K562 (cell line): Measurements from ENCODE around the gene ZNF236. TPM values are rescaled to one million over a fixed set of nuclear protein-coding genes. Genes with fewer than 3 reads are reported as not detected.

Source experiments
- ATAC-seq: fragments of 200-7000 bp; cut with Tn5 transposase; 3 replicates; pipeline ENCODE4 v1.9.1; 2020; ENCODE audit warnings: moderate library complexity
- BruUV-seq: library from RNA; stranded (reverse); fragments of 400-500 nt; replicated peaks from 2 replicates; lab custom pipeline; 2021; lab: Mats Ljungman, UMichigan
- CTCF ChIA-PET: fragments of 300-600 bp; formaldehyde crosslinking; extraction: SDS; loops from one replicate; lab custom pipeline; 2021; ENCODE audit warnings: low intra/inter-chr PET ratio; lab: Yijun Ruan, JAX
- POLR2A ChIA-PET: fragments of 300-600, 350-650 bp; sonication (Branson Sonifier 250); formaldehyde crosslinking; extraction: SDS; loops from one replicate; lab custom pipeline; 2021; ENCODE audit warnings: antibody characterized with exemption, inconsistent platforms; lab: Yijun Ruan, JAX
- DNase-seq, 4 experiments: peaks; one replicate each; pipeline versions ENCODE4 v3.0.0 to v3.0.0-alpha.2; 2011 to 2018; ENCODE audit warnings: low spot score in 3 of 4, mixed read lengths in 3 of 4; ENCODE audit errors: extremely low read depth in 1 of 4
- FAIRE-seq: peaks from 2 replicates; lab custom pipeline; 2011; peaks lifted over from hg19 to GRCh38; lab: Jason Lieb, UNC
- H2AFZ ChIP-seq: 2 replicates; pipeline ENCODE4 v1.6.0; 2011; ENCODE audit warnings: low read depth, low read length, control low read depth, inconsistent platforms
- H3K27ac ChIP-seq: fragments of 200-600 bp; 3 replicates; pipeline ENCODE4 v1.8.0; 2011; ENCODE audit warnings: low read depth, mild to moderate bottlenecking, control low read depth, inconsistent platforms, low read length, moderate library complexity, mixed read lengths; ENCODE audit errors: extremely low read depth
- H3K27me3 ChIP-seq, 2 experiments: fragments of 300-600 bp in 1 of 2; 2 replicates in 1 of 2; 3 replicates in 1 of 2; pipeline versions ENCODE4 v1.6.0 to v1.8.0; 2011; ENCODE audit warnings: inconsistent platforms in 2 of 2, low read length in 2 of 2, mild to moderate bottlenecking in 1 of 2, mixed read lengths in 1 of 2, moderate library complexity in 1 of 2; ENCODE audit not compliant: control insufficient read depth in 2 of 2, insufficient read depth in 2 of 2
- H3K36me3 ChIP-seq: fragments of 300-600 bp; 3 replicates; pipeline ENCODE4 v1.8.0; 2011; ENCODE audit warnings: mild to moderate bottlenecking, low read length, inconsistent platforms; ENCODE audit not compliant: control insufficient read depth, insufficient read depth
- H3K4me1 ChIP-seq, 2 experiments: fragments of 200-600 bp in 1 of 2; replicated peaks in 1 of 2; 2 replicates in 1 of 2; 3 replicates in 1 of 2; pipeline versions ENCODE4 v1.5.1 to v1.8.0; 2011; ENCODE audit warnings: inconsistent platforms in 2 of 2, low read length in 2 of 2, mild to moderate bottlenecking in 1 of 2, mixed read lengths in 1 of 2, moderate library complexity in 1 of 2; ENCODE audit not compliant: control insufficient read depth in 2 of 2, insufficient read depth in 2 of 2
- H3K4me2 ChIP-seq: 2 replicates; pipeline ENCODE4 v1.6.1; 2011; ENCODE audit warnings: low read length, control low read depth, inconsistent platforms, mixed read lengths; ENCODE audit not compliant: insufficient read depth
- H3K4me3 ChIP-seq: fragments of 200-600 bp; sonication (generic), shearing (Covaris generic); 2 replicates; pipeline ENCODE4 v1.5.1; 2016; ENCODE audit warnings: control low read depth, inconsistent platforms
- H3K79me2 ChIP-seq: fragments of 200-600 bp; 3 replicates; pipeline ENCODE4 v1.8.0; 2011; ENCODE audit warnings: low read length, inconsistent platforms; ENCODE audit not compliant: control insufficient read depth, insufficient read depth
- H3K9ac ChIP-seq, 2 experiments: 2 replicates each; pipeline versions ENCODE4 v1.6.0 to v1.6.1; 2011; ENCODE audit warnings: low read depth in 2 of 2, low read length in 2 of 2, control low read depth in 1 of 2, inconsistent platforms in 1 of 2, mild to moderate bottlenecking in 1 of 2, mixed read lengths in 1 of 2; ENCODE audit not compliant: insufficient read depth in 1 of 2
- H3K9me1 ChIP-seq: one replicate; pipeline ENCODE4 v1.6.0; 2011; ENCODE audit warnings: inconsistent platforms, mild to moderate bottlenecking, low read length, moderate library complexity; ENCODE audit not compliant: control insufficient read depth, insufficient read depth
- H3K9me3 ChIP-seq: replicated peaks from 2 replicates; pipeline ENCODE4 v1.5.1; 2011; ENCODE audit warnings: low read depth, low read length, inconsistent platforms; ENCODE audit not compliant: control insufficient read depth, insufficient read depth
- H4K20me1 ChIP-seq: replicated peaks from 2 replicates; pipeline ENCODE4 v1.6.1; 2011; ENCODE audit warnings: low read length, inconsistent platforms, mixed read lengths; ENCODE audit not compliant: control insufficient read depth, insufficient read depth
- ARNT ChIP-seq, 2 experiments: fragments of 450-650 bp; IDR thresholded peaks; 2 replicates each; pipeline ENCODE4 v1.6.1; 2016; ENCODE audit warnings: mild to moderate bottlenecking in 1 of 2
- CCAR2 ChIP-seq: fragments of 200-400 bp; formaldehyde crosslinking; IDR thresholded peaks from 2 replicates; pipeline ENCODE4 v1.6.1; 2017; ENCODE audit warnings: mild to moderate bottlenecking, low read depth, low read length
- ELF4 ChIP-seq: fragments of 450-650 bp; formaldehyde crosslinking; IDR thresholded peaks from 2 replicates; pipeline ENCODE4 v1.4.0; 2022; ENCODE audit warnings: missing genetic modification characterization
- FOXK2 ChIP-seq, 2 experiments: fragments of 450-650 bp; IDR thresholded peaks in 1 of 2; conservative IDR thresholded peaks in 1 of 2; 2 replicates each; pipeline ENCODE4 v1.6.1; 2016; ENCODE audit warnings: low read depth in 2 of 2, mild to moderate bottlenecking in 1 of 2
- HDAC1 ChIP-seq, 2 experiments: fragments of 450-650 bp; IDR thresholded peaks; 2 replicates each; pipeline ENCODE4 v1.6.1; 2016 to 2017; ENCODE audit warnings: inconsistent platforms in 1 of 2, mild to moderate bottlenecking in 1 of 2, moderate library complexity in 1 of 2
- HNRNPK ChIP-seq: fragments of 200-400 bp; formaldehyde crosslinking; IDR thresholded peaks from one replicate; pipeline ENCODE4 v1.6.1; 2018; ENCODE audit warnings: mild to moderate bottlenecking, low read depth, low read length; ENCODE audit not compliant: poor library complexity, severe bottlenecking
- HOXB6 ChIP-seq: fragments of 250-450 bp; sonication (Bioruptor Pico); IDR thresholded peaks from 2 replicates; pipeline ENCODE4 v1.5.1; 2022; ENCODE audit warnings: mild to moderate bottlenecking, borderline replicate concordance
- POLR2G ChIP-seq: fragments of 200-400 bp; formaldehyde crosslinking; IDR thresholded peaks from 2 replicates; pipeline ENCODE4 v1.6.1; 2017; ENCODE audit warnings: low read depth, mild to moderate bottlenecking, antibody characterized with exemption, low read length, moderate library complexity
- SPI1 ChIP-seq: IDR thresholded peaks from 2 replicates; pipeline ENCODE4 v1.6.1; 2011; ENCODE audit warnings: low read depth, low read length, control low read depth, borderline replicate concordance
- SUPT5H ChIP-seq: fragments of 450-650 bp; IDR thresholded peaks from 2 replicates; pipeline ENCODE4 v1.6.1; 2016
- TAL1 ChIP-seq: fragments of 450-650 bp; IDR thresholded peaks from 2 replicates; pipeline ENCODE4 v1.6.1; 2016; ENCODE audit warnings: mild to moderate bottlenecking
- ZKSCAN1 ChIP-seq: fragments of 150-350 bp; IDR thresholded peaks from 2 replicates; pipeline ENCODE4 v1.6.1; 2016; ENCODE audit warnings: low read depth, low read length
- ZNF311 ChIP-seq: fragments of 250-450 bp; sonication (Bioruptor Pico); IDR thresholded peaks from 2 replicates; pipeline ENCODE4 v1.4.0; 2020; ENCODE audit warnings: mild to moderate bottlenecking, moderate library complexity
- ZNF507 ChIP-seq: conservative IDR thresholded peaks from 2 replicates; pipeline ENCODE4 v1.6.1; 2017; ENCODE audit warnings: missing genetic modification characterization, missing compliant biosample characterization
- ZNF551 ChIP-seq: fragments of 250-450 bp; sonication (Bioruptor Pico); IDR thresholded peaks from 2 replicates; pipeline ENCODE4 v1.5.0; 2021; ENCODE audit warnings: mild to moderate bottlenecking, moderate library complexity
- WGBS: fragments of 100-300 bp; shearing (Covaris generic); methylation state at CpG from one replicate; pipeline ENCODE4 v1.1.6; 2016; ENCODE audit warnings: low coverage, mixed read lengths; ENCODE audit not compliant: insufficient coverage; ENCODE audit errors: missing lambda C conversion rate; 5-methylcytosine and 5-hydroxymethylcytosine counted together
- in situ Hi-C: fragments of 300-500 bp; cut with MboI; formaldehyde crosslinking; loops from 4 replicates; pipeline ENCODE4 v1.15.0; 2018; ENCODE audit warnings: inconsistent platforms, mixed read lengths
- intact Hi-C: fragments of 100-400 bp; cut with micrococcal nuclease; formaldehyde crosslinking; loops from 2 replicates; pipeline ENCODE4 v1.14.2; 2022
- polyA plus RNA-seq, 8 experiments: library from polyadenylated mRNA; depleted of rRNA in 4 of 8; stranded (reverse) in 5 of 8; unstranded in 3 of 8; fragments of >200 nt; fragmentation: Nextera tagmentation in 2 of 8; fragmentation: Illumina TruSeq in 1 of 8; extraction: Ambion mirVana in 2 of 8; extraction: Trizol in 1 of 8; gene quantifications; 2 replicates each; pipeline versions ENCODE4 v1.2.1 to v1.2.3, GENCODE V29; 2011 to 2014; ENCODE audit warnings: inconsistent platforms in 1 of 8, missing spikeins in 1 of 8
- total RNA-seq, 7 experiments: library from RNA; depleted of rRNA in 6 of 7; stranded (reverse); fragments of >200 nt in 6 of 7; fragmentation: Illumina TruSeq in 2 of 7; extraction: Trizol in 2 of 7; gene quantifications; 2 replicates each; pipeline versions ENCODE4 v1.2.1 to v1.2.3, GENCODE V29; 2011 to 2021; ENCODE audit warnings: low replicate concordance in 1 of 7
- TF ChIP-seq, protein P1 (sequence below): sonication (generic); formaldehyde crosslinking; IDR thresholded peaks from 2 replicates; pipeline ENCODE4 v1.8.0; 2022; ENCODE audit warnings: mild to moderate bottlenecking, missing genetic modification reagents

ZNF236 gene
- total and polyA plus RNA-seq, 9 of the 15 experiments (the other 6 are each of a cell fraction or from before 2014, with no cell fraction given): 0.35 to 8.7 (median 3.4) TPM

DNA sequence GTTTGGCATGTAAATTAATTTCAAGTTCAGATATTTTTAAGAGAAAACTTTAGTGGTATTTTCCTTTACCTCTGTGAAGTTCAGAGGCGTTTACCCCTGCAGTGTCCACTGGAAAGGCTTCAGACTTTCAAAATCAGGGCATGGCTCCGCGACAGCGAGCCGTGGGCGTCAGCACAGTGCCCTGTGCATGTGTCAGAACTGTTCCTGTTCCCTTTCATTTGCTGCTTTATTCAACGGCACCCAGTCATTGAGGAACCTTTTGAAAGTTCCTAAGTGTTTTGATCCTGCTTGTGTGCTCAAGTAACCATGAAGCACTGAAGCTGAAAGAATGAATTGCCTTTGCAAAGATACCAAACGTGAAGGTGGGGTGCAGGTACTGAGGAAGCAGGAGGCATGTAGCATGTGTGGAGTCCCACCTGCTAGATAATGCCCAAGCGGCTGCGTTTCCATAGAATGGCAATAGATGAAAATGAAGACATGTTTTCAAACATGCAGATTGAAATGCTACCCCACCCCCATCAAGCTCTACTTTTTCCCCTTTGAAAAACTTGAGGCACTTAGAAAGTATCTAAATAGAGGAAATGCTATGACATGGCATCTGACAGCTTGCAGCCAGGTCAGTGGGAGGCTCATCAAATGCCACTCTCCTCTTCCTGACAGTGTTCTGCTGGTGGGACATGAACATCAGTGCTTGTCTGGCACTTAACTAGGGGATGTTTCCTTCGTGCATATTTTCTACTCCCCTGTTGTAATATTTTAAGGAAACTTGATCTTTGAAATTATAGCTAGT, 148.6 kb downstream of the ZNF236 start:
- ChIA-PET CTCF (no interaction called here), POLR2A (no interaction called here)
- no peaks in the 10 kb centered on the region for H4K20me1 ChIP-seq
- no peak overlapping the region for H3K27ac ChIP-seq
- ATAC-seq: no peak
- no peaks in the 10 kb centered on the region for H3K79me2 ChIP-seq
- H3K4me3 ChIP-seq: no peak overlapping the region
- H3K36me3 ChIP-seq: no peaks in the 10 kb centered on the region
- no peaks in the 10 kb centered on the region for H3K9me3 ChIP-seq
- no TSS peak for BruUV-seq
- no peaks in the 10 kb centered on the region; a peak in 1 of 5 replicates for H3K4me1 ChIP-seq
- H2AFZ ChIP-seq: no peak overlapping the region
- no peak overlapping the region for H3K9ac ChIP-seq
- no peaks in the 10 kb centered on the region for H3K9me1 ChIP-seq
- no peaks in the 10 kb centered on the region for H3K27me3 ChIP-seq
- intact Hi-C loops: no loop called here
- no peak for DNase-seq
- WGBS: 74% methylated on average over 11 of the region's 11 CpGs
- in situ Hi-C loops: no loop called here
- H3K4me2 ChIP-seq: no peak overlapping the region
- TF ChIP-seq HDAC1 (IDR thresholded peaks at IDR 0.05) (no peak), ZNF507 (tag) (no peak), CCAR2 (no peak), ZNF551 (CRISPR knock-in tag) (no peak), SPI1 (no peak), ZNF311 (CRISPR knock-in tag) (no peak), POLR2G (no peak), TAL1 (no peak), ZKSCAN1 (no peak), ARNT (IDR thresholded peaks at IDR 0.05) (no peak), SUPT5H (no peak), ELF4 (no peak), FOXK2 (conservative IDR thresholded peaks at IDR 0.05 in 1 of 2, IDR thresholded peaks at IDR 0.05 in 1 of 2; ENCODE audit: low read depth in 2 of 2) (no peak), HNRNPK (no peak), HOXB6 (CRISPR knock-in tag) (no peak)
- TF ChIP-seq, protein P1, sequence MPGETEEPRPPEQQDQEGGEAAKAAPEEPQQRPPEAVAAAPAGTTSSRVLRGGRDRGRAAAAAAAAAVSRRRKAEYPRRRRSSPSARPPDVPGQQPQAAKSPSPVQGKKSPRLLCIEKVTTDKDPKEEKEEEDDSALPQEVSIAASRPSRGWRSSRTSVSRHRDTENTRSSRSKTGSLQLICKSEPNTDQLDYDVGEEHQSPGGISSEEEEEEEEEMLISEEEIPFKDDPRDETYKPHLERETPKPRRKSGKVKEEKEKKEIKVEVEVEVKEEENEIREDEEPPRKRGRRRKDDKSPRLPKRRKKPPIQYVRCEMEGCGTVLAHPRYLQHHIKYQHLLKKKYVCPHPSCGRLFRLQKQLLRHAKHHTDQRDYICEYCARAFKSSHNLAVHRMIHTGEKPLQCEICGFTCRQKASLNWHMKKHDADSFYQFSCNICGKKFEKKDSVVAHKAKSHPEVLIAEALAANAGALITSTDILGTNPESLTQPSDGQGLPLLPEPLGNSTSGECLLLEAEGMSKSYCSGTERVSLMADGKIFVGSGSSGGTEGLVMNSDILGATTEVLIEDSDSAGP: no peak
- TF ChIP-seq, all 486 proteins: peak for 0
- no peak for FAIRE-seq
